C4-2B (cell line): ENCODE results near the gene LYPD6.

Experiments used
- ZFX ChIP-seq: fragments of 450-650 bp; IDR thresholded peaks from 2 replicates; pipeline ENCODE4 v1.6.1; 2017
- TF ChIP-seq, protein P1 (sequence below): fragments of 450-650 bp; conservative IDR thresholded peaks from 2 replicates; pipeline ENCODE4 v1.5.1; 2017; ENCODE audit warnings: mild to moderate bottlenecking

DNA sequence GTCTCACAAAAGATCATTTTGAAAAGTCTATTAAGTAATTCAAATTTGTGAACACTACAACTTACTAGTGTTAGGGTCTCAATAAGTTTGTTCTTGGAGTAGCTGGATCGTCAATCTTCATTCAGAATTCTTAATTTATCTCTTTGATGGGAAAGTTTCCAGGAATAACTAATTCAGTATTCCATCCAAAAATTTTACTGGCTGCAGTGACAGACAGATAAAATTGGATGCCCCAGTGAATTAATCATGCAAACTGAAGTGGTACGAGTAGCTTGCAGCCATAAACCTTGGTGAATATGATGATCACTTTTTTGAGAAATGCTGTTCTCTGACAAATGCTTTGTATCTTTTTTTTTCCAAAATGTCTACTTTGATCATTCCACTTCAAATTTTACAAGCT is 112.8 kb downstream of the LYPD6 start:
- TF ChIP-seq, protein P1, sequence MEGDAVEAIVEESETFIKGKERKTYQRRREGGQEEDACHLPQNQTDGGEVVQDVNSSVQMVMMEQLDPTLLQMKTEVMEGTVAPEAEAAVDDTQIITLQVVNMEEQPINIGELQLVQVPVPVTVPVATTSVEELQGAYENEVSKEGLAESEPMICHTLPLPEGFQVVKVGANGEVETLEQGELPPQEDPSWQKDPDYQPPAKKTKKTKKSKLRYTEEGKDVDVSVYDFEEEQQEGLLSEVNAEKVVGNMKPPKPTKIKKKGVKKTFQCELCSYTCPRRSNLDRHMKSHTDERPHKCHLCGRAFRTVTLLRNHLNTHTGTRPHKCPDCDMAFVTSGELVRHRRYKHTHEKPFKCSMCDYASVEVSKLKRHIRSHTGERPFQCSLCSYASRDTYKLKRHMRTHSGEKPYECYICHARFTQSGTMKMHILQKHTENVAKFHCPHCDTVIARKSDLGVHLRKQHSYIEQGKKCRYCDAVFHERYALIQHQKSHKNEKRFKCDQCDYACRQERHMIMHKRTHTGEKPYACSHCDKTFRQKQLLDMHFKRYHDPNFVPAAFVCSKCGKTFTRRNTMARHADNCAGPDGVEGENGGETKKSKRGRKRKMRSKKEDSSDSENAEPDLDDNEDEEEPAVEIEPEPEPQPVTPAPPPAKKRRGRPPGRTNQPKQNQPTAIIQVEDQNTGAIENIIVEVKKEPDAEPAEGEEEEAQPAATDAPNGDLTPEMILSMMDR, result no peak
- no peak for TF ChIP-seq ZFX
